ENCODE measurements around the gene TNFSF12. TPM values are rescaled to one million over a fixed set of nuclear protein-coding genes. Genes with fewer than 3 reads are reported as not detected.
"Not testable (repeated sequence)": the region's sequence is repeated elsewhere in the genome, so short reads cannot be mapped to it uniquely, and the experiment has no call there.

TNFSF12 gene
- total RNA-seq, 2 experiments from 2014 or later: 52.8 to 59.4 TPM

DNA sequence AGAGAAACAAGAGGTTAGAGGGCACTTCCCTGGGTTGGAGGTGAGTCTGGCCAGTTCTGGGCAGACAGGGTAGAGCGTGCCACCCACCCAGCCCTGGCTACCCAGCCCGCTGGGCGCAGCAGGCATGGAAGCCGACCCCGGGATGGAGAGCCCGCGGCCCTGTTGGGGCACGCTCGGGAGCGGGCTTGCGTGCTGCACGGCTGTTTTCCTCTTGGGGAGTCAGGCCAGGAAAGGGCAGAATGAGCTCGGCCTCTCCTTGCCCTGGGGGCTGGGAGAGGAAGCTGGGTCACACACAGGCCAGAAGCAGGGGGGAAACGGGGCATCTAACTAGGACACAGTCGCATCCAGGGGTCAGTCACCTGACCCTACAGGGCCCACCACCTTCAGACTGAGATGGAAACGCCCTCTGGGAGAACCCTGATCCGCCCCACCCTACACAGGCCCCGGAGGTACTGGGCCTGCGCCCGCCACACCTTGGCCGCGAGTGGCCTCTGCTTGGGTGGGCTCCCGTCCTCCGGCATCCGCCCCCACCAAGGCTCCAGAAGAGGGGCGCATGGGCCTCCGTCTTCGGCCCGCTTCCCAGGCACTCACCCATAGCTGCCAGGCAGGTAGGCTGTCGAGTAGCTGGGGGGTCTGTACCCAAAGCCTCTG, 39.8 kb downstream of the TNFSF12 start:
- no peak for DNase-seq
- Mint-ChIP-seq H3K4me3 (no peak overlapping the region), H3K4me1 (peaks cover 18% of the 10 kb centered on the region), H3K27me3 (no peaks in the 10 kb centered on the region), H3K27ac (no peak overlapping the region), H3K36me3 (peaks cover 32% of the 10 kb centered on the region), H3K9me3 (ENCODE audit: low read depth) (no peaks in the 10 kb centered on the region)
- no peak for ATAC-seq
- CTCF ChIA-PET: interaction anchor here (0.5 to 9.7 kb wide), 32 partner anchors 8 to 306 kb away, joined by 3 to 81 read pairs (median 4); partner anchors contain the start of genes ATP1B2, CD68, FXR2 and POLR2A

DNA sequence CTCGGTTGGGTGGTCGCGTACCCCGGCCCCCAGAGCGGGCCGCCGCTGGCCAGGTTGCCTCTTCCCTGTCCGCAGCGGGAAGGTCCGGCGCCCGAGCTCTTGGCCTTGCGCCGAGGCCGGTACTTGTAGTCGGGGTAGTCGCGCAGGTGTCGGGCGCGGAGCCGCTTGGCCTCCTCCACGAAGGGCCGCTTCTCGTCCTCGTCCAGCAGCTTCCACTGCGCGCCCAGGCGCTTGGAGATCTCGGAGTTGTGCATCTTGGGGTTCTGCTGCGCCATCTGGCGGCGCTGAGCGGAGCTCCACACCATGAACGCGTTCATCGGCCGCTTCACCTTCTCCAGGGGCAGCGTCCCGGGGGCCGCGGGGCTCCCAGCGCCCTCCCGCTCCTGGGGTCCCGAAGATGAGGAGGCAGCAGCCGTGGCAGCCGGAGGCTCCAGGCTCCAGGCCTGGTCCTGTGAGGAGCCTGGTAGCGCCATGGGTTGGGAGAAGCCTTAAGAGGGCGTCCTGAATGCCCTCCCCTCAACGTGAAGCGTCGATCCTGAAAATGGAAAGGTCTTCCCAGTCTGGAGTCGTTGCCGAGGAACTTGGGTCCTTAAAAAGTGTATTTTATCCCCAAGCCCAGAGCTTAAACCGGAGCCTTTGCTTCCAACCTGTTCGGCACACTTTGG, 40.5 kb downstream of the TNFSF12 start:
- Mint-ChIP-seq H3K4me1 (peaks cover 17% of the 10 kb centered on the region), H3K4me3 (no peak overlapping the region), H3K27me3 (no peaks in the 10 kb centered on the region), H3K36me3 (peaks cover 37% of the 10 kb centered on the region), H3K27ac (no peak overlapping the region), H3K9me3 (ENCODE audit: low read depth) (no peaks in the 10 kb centered on the region)
- CTCF ChIA-PET: interaction anchor here (0.5 to 9.7 kb wide), 40 partner anchors 9 to 307 kb away, joined by 3 to 81 read pairs (median 4); partner anchors contain the start of genes ATP1B2, CD68, FXR2 and POLR2A
- peak; percentile 77 for ATAC-seq
- DNase-seq: peak; percentile 73

- ATAC-seq (no peak), DNase-seq (no peak)
- H3K36me3 Mint-ChIP-seq: peaks cover 37% of the 10 kb centered on the region
- CTCF ChIA-PET: interaction anchor here (0.6 to 9.7 kb wide), 36 partner anchors 9 to 308 kb away, joined by 3 to 81 read pairs (median 4); partner anchors contain the start of genes ATP1B2, CD68, FXR2 and POLR2A
- peaks cover 11% of the 10 kb centered on the region for H3K4me1 Mint-ChIP-seq
- H3K9me3 Mint-ChIP-seq (ENCODE audit: low read depth): no peaks in the 10 kb centered on the region
- no peaks in the 10 kb centered on the region for H3K27me3 Mint-ChIP-seq
- no peak within 1 kb of the TSS for H3K4me3 Mint-ChIP-seq
- H3K27ac Mint-ChIP-seq: peak within 1 kb of the TSS; percentile 56
These were observed 41.2 kb downstream of the TNFSF12 start, which contains the start of gene SOX15 for GRCh38 chr17:7589891-7590691. Gene SOX15 (minus strand): TSS chr17:7590094. CDS start chr17:7589676, 418 bp downstream.

- DNase-seq: no peak
- Mint-ChIP-seq H3K27me3 (no peaks in the 10 kb centered on the region), H3K4me3 (no peak overlapping the region), H3K4me1 (peaks cover 6% of the 10 kb centered on the region), H3K9me3 (ENCODE audit: low read depth) (no peaks in the 10 kb centered on the region), H3K36me3 (peaks cover 41% of the 10 kb centered on the region), H3K27ac (peak overlapping the region; percentile 56)
- CTCF ChIA-PET: interaction anchor here (2.0 to 9.7 kb wide), 3 partner anchors 23 to 96 kb away, joined by 14 to 81 read pairs (median 20); partner anchors contain the start of genes FXR2, SENP3, TP53 and WRAP53
- no peak for ATAC-seq
These were observed 41.9 kb downstream of the TNFSF12 start for GRCh38 chr17:7590743-7591142.

DNA sequence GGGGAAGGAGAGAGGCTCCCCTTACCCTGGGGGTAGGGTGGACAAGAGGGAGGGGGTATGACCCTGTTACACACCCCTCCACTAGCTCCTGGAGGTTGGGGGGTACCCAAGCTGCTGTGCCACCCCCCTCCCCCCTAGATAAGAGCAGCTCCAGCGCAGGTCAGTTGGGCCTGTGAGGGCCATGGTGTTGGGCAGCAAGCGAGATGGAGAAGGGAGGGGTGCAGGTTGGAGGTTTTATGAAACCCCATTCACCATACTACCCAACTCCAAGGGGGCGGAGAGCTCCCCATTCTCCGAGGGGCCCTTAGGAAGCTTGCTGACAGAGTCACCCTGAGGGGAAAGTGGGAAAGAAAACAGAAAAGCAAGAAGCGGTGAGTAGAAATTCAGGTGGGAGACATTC, 42.7 kb downstream of the TNFSF12 start:
- no peak for ATAC-seq
- H3K4me3 Mint-ChIP-seq: no peak overlapping the region
- H3K27me3 Mint-ChIP-seq: no peaks in the 10 kb centered on the region
- DNase-seq: no peak
- no peaks in the 10 kb centered on the region for H3K9me3 Mint-ChIP-seq (ENCODE audit: low read depth)
- peaks cover under 1% of the 10 kb centered on the region for H3K4me1 Mint-ChIP-seq
- peaks cover 45% of the 10 kb centered on the region for H3K36me3 Mint-ChIP-seq
- CTCF ChIA-PET: interaction anchor here (1.1 kb wide), 1 partner anchor 31 kb away, joined by 3 read pairs; no protein-coding TSS in a partner anchor
- no peak overlapping the region for H3K27ac Mint-ChIP-seq

DNA sequence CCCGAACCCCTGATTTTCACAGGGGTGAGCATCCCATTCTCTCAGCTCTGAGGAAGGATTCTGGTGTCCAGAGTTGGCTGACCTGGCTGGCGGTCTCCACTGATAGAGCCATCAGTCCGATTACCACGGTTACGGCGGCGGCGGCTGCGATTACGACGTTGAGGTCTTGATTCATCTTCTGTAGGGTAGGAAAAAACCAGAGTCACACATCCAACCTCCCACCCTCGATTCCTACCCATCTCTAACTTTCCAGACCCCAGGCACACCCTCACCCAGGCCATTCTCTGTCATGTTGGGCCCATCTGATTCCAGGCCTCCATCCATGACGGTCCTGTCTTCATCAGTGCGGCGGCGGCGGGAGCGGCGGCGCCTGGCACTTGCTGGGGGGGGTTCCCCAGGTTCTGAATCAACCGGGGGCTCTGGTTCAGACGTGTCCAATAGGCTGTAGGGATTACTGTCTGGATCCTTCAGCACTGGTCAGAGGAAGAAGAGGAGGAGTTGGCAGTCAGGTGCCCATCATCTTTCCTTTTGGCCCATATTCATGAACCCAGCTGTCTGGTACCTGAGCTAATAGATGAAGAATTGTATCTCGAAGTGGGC, 43.7 kb downstream of the TNFSF12 start:
- no peak for ATAC-seq
- no peaks in the 10 kb centered on the region for H3K4me1 Mint-ChIP-seq
- no peak for DNase-seq
- no peaks in the 10 kb centered on the region for H3K9me3 Mint-ChIP-seq (ENCODE audit: low read depth)
- no peak overlapping the region for H3K27ac Mint-ChIP-seq
- CTCF ChIA-PET: interaction anchor here (0.9 to 1.1 kb wide), 3 partner anchors 14 to 77 kb away, joined by 3 read pairs; no protein-coding TSS in a partner anchor
- no peaks in the 10 kb centered on the region for H3K27me3 Mint-ChIP-seq
- H3K4me3 Mint-ChIP-seq: no peak overlapping the region
- peaks cover 43% of the 10 kb centered on the region for H3K36me3 Mint-ChIP-seq

- H3K4me3 Mint-ChIP-seq: no peak overlapping the region
- H3K9me3 Mint-ChIP-seq (ENCODE audit: low read depth): no peaks in the 10 kb centered on the region
- ATAC-seq (no peak), DNase-seq (no peak)
- no peak overlapping the region for H3K27ac Mint-ChIP-seq
- H3K27me3 Mint-ChIP-seq: no peaks in the 10 kb centered on the region
- CTCF ChIA-PET: interaction anchor here (0.9 to 1.1 kb wide), 2 partner anchors 13 to 77 kb away, joined by 3 read pairs; no protein-coding TSS in a partner anchor
- H3K4me1 Mint-ChIP-seq: no peaks in the 10 kb centered on the region
- peaks cover 41% of the 10 kb centered on the region for H3K36me3 Mint-ChIP-seq
These were observed 44.4 kb downstream of the TNFSF12 start for GRCh38 chr17:7593296-7593695.

GRCh38 chr17:7597561-7597960, 48.7 kb downstream of the TNFSF12 start:
- H3K36me3 Mint-ChIP-seq: peaks cover 49% of the 10 kb centered on the region
- H3K4me3 Mint-ChIP-seq; ATAC-seq; CTCF ChIA-PET; H3K4me1 Mint-ChIP-seq; H3K27me3 Mint-ChIP-seq; H3K27ac Mint-ChIP-seq; DNase-seq; H3K9me3 Mint-ChIP-seq (ENCODE audit: low read depth): not testable (repeated sequence)

DNA sequence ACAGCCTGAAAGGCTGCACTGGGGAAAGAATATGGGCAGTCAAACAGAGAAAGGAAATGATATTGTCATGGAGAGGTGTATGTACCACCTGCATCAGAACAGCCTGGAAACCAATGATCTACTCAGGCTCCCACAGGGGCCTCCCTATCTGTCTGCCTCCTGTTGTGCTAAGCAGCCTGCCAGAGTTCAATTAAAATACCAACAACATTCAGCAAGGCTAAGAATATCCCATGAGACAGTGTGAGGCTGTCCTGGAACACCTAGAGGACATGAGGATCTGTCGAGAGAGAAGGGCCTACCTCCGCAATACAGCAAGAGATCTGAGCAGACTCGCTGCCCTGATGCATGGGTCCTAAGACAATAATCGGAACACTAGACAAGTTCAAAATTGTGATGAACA, 57.4 kb downstream of the TNFSF12 start:
- DNase-seq (no peak), ATAC-seq (no peak)
- no peaks in the 10 kb centered on the region for H3K9me3 Mint-ChIP-seq (ENCODE audit: low read depth)
- CTCF ChIA-PET: interaction anchor here (1.1 kb wide), 1 partner anchor 13 kb away, joined by 3 read pairs; no protein-coding TSS in a partner anchor
- H3K4me1 Mint-ChIP-seq: peaks cover 13% of the 10 kb centered on the region
- no peaks in the 10 kb centered on the region for H3K27me3 Mint-ChIP-seq
- H3K27ac Mint-ChIP-seq: no peak overlapping the region
- H3K36me3 Mint-ChIP-seq: peaks cover 29% of the 10 kb centered on the region
- no peak overlapping the region for H3K4me3 Mint-ChIP-seq

Other genes starting within 250 kb of the TNFSF12 start
- gene EIF5A, start 241.4 kb upstream of the TNFSF12 start, total RNA-seq: 100 to 1,000 TPM; 575 to 853 TPM
- gene GPS2, start 233.7 kb upstream of the TNFSF12 start, total RNA-seq: 10 to 100 TPM; 83.7 to 85.1 TPM
- gene NEURL4, start 219.7 kb upstream of the TNFSF12 start, total RNA-seq: 10 to 100 TPM; 43.7 to 44.8 TPM
- 100 to 1,000 TPM; 594 to 712 TPM for gene ACAP1, start 212.5 kb upstream of the TNFSF12 start, total RNA-seq
- gene KCTD11, start 196.9 kb upstream of the TNFSF12 start, total RNA-seq: 1 to 10 TPM; 6.0 to 6.1 TPM
- gene TMEM95, start 193.9 kb upstream of the TNFSF12 start, total RNA-seq: not detected
- under 1 TPM; 0.54 to 0.61 TPM for gene TNK1, start 168.0 kb upstream of the TNFSF12 start, total RNA-seq
- 10 to 100 TPM; 65.5 to 74.2 TPM for gene PLSCR3, start 154.5 kb upstream of the TNFSF12 start, total RNA-seq
- 10 to 100 TPM; 47.5 to 56.1 TPM for gene TMEM256, start 145.0 kb upstream of the TNFSF12 start, total RNA-seq
- 1 to 10 TPM; 2.0 to 3.5 TPM for gene NLGN2, start 141.2 kb upstream of the TNFSF12 start, total RNA-seq
- gene SPEM1, start 128.7 kb upstream of the TNFSF12 start, total RNA-seq: not detected
- gene SPEM2, start 123.4 kb upstream of the TNFSF12 start, total RNA-seq: not detected
- gene SPEM3, start 120.2 kb upstream of the TNFSF12 start, total RNA-seq: not detected
- gene TMEM102, start 113.6 kb upstream of the TNFSF12 start, total RNA-seq: 10 to 100 TPM; 13.9 to 16.7 TPM
- gene FGF11, start 109.5 kb upstream of the TNFSF12 start, total RNA-seq: 1 to 10 TPM; 3.6 to 4.1 TPM
- 10 to 100 TPM; 10.4 to 13.1 TPM for gene CHRNB1, start 104.0 kb upstream of the TNFSF12 start, total RNA-seq
- gene ZBTB4, start 69.4 kb upstream of the TNFSF12 start, total RNA-seq: 10 to 100 TPM; 24.5 to 27.7 TPM
- gene SLC35G6, start 67.6 kb upstream of the TNFSF12 start, total RNA-seq: not detected
- gene POLR2A, start 64.7 kb upstream of the TNFSF12 start, total RNA-seq: 100 to 1,000 TPM; 198 to 228 TPM
- 1 to 10 TPM; 2.2 to 2.5 TPM for gene TNFSF13, start 9.7 kb downstream of the TNFSF12 start, total RNA-seq
- 10 to 100 TPM; 55.7 to 70.9 TPM for gene SENP3, start 12.9 kb downstream of the TNFSF12 start, total RNA-seq
- gene CD68, start 30.6 kb downstream of the TNFSF12 start, total RNA-seq: 10 to 100 TPM in 1 of 2 experiments, 1 to 10 TPM in 1; 10.0 to 26.7 TPM
- gene MPDU1, start 34.8 kb downstream of the TNFSF12 start, total RNA-seq: 10 to 100 TPM; 57.6 to 76.9 TPM
- gene SOX15, start 41.0 kb downstream of the TNFSF12 start, total RNA-seq: under 1 TPM; 0.21 to 0.35 TPM
- gene FXR2, start 65.8 kb downstream of the TNFSF12 start, total RNA-seq: 10 to 100 TPM; 30.7 to 40.5 TPM
- gene SAT2, start 78.8 kb downstream of the TNFSF12 start, total RNA-seq: 10 to 100 TPM; 21.5 to 28.0 TPM
- not detected for gene SHBG, start 81.1 kb downstream of the TNFSF12 start, total RNA-seq
- under 1 TPM in 1 of 2 experiments, not detected in 1; 0.47 TPM for gene ATP1B2, start 101.9 kb downstream of the TNFSF12 start, total RNA-seq
- 100 to 1,000 TPM; 137 to 171 TPM for gene TP53, start 138.4 kb downstream of the TNFSF12 start, total RNA-seq
- 10 to 100 TPM; 28.0 to 29.0 TPM for gene WRAP53, start 139.4 kb downstream of the TNFSF12 start, total RNA-seq
- gene EFNB3, start 156.1 kb downstream of the TNFSF12 start, total RNA-seq: not detected
- gene DNAH2, start 168.7 kb downstream of the TNFSF12 start, total RNA-seq: not detected

All from activated CD8-positive, alpha-beta memory T cell treated with anti-CD3 and anti-CD28 coated beads, Interleukin-2, amount 10 ng/mL, durations not matched to agents 7 days and 5 days (primary cell).